Liver (tissue), 3 donors: ENCODE data around the gene TRIM9.

Experiments used
- EGR1 ChIP-seq, 2 donors: IDR thresholded peaks; 2 replicates each; pipeline ENCODE4 v1.6.1; 2016 to 2018; ENCODE audit warnings: antibody characterized with exemption in 2 of 2, low read depth in 2 of 2
- TAF1 ChIP-seq: conservative IDR thresholded peaks from 2 replicates; pipeline ENCODE4 v1.6.1; 2016; ENCODE audit warnings: antibody characterized with exemption, mild to moderate bottlenecking
- TF ChIP-seq, protein P1 (sequence below): fragments of 150-350 bp; IDR thresholded peaks from 2 replicates; pipeline ENCODE4 v1.5.1; 2017; ENCODE audit warnings: improper control_type of control experiment, low read depth, low read length; ENCODE audit not compliant: missing input control
- TF ChIP-seq, protein P2 (sequence below): IDR thresholded peaks from 2 replicates; pipeline ENCODE4 v1.6.1; 2016; ENCODE audit warnings: antibody characterized with exemption
- TF ChIP-seq, protein P3 (sequence below): IDR thresholded peaks from 2 replicates; pipeline ENCODE4 v1.6.1; 2016; ENCODE audit warnings: antibody characterized with exemption
- donor health status: healthy.
- donor health status: healthy.

DNA sequence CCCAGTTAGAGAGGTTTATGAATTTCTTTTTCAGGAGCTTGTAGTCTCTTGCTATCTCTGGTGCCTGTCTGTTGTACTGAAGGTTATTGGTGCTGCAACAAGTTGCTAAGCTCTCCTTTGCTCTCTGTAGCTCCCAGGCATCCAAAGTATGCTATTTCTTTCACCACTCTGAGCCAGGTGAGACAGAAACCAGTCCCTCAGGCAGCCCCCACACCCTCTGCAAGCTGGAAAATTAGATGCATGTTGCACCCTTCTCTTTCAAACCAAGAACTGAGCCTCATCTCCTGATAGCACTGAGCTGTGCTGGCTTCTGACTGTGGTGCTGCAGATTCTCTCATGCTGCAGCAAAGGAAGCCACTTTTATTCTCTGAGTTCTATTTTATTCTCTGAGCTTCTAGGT, 9.6 kb upstream of the TRIM9 start:
- TF ChIP-seq TAF1 (no peak), EGR1 (IDR thresholded peaks at IDR 0.05; ENCODE audit: low read depth in 2 of 2) (no peak)
- TF ChIP-seq, protein P1, sequence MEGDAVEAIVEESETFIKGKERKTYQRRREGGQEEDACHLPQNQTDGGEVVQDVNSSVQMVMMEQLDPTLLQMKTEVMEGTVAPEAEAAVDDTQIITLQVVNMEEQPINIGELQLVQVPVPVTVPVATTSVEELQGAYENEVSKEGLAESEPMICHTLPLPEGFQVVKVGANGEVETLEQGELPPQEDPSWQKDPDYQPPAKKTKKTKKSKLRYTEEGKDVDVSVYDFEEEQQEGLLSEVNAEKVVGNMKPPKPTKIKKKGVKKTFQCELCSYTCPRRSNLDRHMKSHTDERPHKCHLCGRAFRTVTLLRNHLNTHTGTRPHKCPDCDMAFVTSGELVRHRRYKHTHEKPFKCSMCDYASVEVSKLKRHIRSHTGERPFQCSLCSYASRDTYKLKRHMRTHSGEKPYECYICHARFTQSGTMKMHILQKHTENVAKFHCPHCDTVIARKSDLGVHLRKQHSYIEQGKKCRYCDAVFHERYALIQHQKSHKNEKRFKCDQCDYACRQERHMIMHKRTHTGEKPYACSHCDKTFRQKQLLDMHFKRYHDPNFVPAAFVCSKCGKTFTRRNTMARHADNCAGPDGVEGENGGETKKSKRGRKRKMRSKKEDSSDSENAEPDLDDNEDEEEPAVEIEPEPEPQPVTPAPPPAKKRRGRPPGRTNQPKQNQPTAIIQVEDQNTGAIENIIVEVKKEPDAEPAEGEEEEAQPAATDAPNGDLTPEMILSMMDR = no peak
- TF ChIP-seq, protein P2, sequence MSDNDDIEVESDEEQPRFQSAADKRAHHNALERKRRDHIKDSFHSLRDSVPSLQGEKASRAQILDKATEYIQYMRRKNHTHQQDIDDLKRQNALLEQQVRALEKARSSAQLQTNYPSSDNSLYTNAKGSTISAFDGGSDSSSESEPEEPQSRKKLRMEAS = no peak
- TF ChIP-seq, protein P3, sequence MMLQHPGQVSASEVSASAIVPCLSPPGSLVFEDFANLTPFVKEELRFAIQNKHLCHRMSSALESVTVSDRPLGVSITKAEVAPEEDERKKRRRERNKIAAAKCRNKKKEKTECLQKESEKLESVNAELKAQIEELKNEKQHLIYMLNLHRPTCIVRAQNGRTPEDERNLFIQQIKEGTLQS = no peak
